LHCN-M2 (cell line): ENCODE results near the gene CPS1. TPM values are rescaled to one million over a fixed set of nuclear protein-coding genes. Genes with fewer than 3 reads are reported as not detected.

Experiments used
- DNase-seq: peaks from one replicate; pipeline ENCODE4 v3.0.0-alpha.2; 2012; ENCODE audit warnings: low read depth
- total RNA-seq: library from RNA; depleted of rRNA; stranded (reverse); fragments of >200 nt; gene quantifications from 2 replicates; pipeline ENCODE4 v1.2.3, GENCODE V29; 2014; rRNA removed

Gene CPS1
- total RNA-seq, 1 experiment from 2014 or later, result 30.8 TPM

DNA sequence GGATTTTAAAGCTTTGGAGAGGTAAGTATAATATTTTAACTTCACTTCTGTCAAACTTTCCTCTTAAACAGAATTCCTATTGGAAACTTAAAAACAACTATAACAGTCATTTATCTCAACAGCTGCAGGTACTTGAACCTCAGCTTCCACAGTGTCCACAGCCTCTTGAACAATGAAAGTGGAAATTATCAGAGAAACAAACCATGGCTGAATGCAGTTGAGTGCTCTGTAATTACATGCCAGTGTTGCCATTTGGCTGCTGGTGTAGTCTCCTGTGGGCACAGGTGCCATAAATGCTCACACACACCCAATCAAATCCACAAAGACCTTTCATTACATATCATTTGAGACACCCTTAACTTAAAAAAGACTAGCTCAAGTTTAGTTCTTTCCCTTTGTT, 125.1 kb downstream of the CPS1 start:
- no peak for DNase-seq

GRCh38 chr2:210686401-210686800, 130.0 kb downstream of the CPS1 start:
- DNase-seq, result no peak

- no peak for DNase-seq
Observed at GRCh38 chr2:210687786-210688470, 131.5 kb downstream of the CPS1 start.

DNA sequence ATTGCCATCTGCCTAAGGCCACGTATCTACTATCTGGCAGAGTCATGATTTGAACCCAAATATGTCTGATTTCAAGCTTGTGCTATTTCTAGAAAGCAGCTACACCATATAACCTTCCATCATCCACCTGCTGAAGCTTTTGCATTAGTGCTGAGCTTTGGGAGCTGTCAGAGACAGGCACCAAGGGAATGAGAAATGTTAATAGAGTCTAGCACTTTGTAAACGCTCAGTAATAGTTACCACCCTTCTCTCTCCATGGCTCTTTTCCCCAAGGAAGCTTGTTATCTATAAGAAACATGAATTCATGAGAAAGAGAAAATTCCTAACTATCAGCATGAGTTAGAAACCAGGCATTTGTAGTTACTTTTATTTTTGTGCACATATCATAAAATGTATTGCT, 151.5 kb downstream of the CPS1 start:
- DNase-seq, result no peak

GRCh38 chr2:210713122-210713521, 156.7 kb downstream of the CPS1 start:
- DNase-seq, result no peak

GRCh38 chr2:210715560-210716082, 159.2 kb downstream of the CPS1 start:
- no peak for DNase-seq

DNA sequence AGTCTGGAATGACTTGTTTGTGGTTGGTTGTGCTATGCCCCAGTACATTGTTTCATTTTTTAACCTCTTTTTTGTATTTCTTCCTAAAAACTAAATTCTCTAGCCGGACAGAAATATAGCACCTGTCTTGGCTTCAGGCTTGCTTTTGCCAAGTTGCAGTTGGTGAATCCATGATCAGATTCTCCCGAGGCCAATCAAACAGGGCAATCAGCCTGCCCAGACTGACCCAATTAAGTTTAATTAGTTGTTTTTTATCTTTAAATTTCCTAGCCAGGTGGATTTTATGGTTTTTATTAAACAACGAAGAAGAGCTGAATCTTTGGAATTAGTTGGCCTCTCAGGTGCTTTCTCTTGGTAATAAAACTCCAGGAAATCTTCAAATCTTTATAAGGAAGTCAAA, 162.1 kb downstream of the CPS1 start:
- DNase-seq, result no peak

GRCh38 chr2:210722092-210722491, 165.7 kb downstream of the CPS1 start:
- no peak for DNase-seq

DNA sequence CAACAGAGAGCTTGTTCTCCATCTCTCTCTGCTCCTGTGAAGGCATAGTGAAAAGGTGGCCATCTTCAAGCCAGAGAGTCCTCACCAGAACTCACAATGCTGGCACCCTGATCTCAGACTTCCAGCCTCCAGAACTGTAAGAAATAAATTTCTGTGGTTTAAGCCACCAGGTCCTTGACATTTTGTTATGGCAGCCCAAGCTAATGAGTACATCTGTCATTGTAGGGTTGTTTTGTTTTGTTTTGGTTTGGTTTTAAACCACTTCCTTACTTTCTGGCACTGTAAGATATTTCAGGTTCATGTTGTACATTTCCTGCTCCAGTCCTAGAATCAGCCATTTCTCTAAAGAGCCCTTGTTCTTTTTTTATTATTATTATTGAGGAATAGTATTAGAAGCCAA, 171.2 kb downstream of the CPS1 start:
- no peak for DNase-seq

Other genes starting within 250 kb of the CPS1 start
- 0.34 TPM in 1 of 2 replicates, not detected in the other for gene MYL1, start 241.4 kb upstream of the CPS1 start, total RNA-seq
- gene LANCL1, start 79.8 kb upstream of the CPS1 start, total RNA-seq, result 41.8 and 53.8 TPM in 2 replicates